Measurements from ENCODE around the gene C1orf35.

C1orf35 gene

GRCh38 chr1:228093050-228093906 lies 9.8 kb downstream of the C1orf35 start:
- no peak for DNase-seq

- DNase-seq: no peak
These were observed 10.6 kb downstream of the C1orf35 start for GRCh38 chr1:228092342-228093049.

- DNase-seq: no peak
These were observed 12.0 kb downstream of the C1orf35 start for GRCh38 chr1:228091084-228091483.

- no peak for DNase-seq
These were observed 12.5 kb downstream of the C1orf35 start for GRCh38 chr1:228090613-228091081.

GRCh38 chr1:228089519-228090380 lies 13.4 kb downstream of the C1orf35 start:
- no peak for DNase-seq

GRCh38 chr1:228088586-228089498 lies 14.3 kb downstream of the C1orf35 start:
- DNase-seq: peak in 1 of 2 donors; percentile 49

GRCh38 chr1:228087771-228088251 lies 15.3 kb downstream of the C1orf35 start:
- DNase-seq: peak in 1 of 2 donors; percentile 43

GRCh38 chr1:228085287-228085951 lies 17.7 kb downstream of the C1orf35 start:
- no peak for DNase-seq

- DNase-seq: no peak
These were observed 18.3 kb downstream of the C1orf35 start for GRCh38 chr1:228084797-228085196.

GRCh38 chr1:228084325-228084724 lies 18.8 kb downstream of the C1orf35 start:
- peak in 1 of 2 donors; percentile 52 for DNase-seq

GRCh38 chr1:228083871-228084278 lies 19.2 kb downstream of the C1orf35 start:
- no peak for DNase-seq

- DNase-seq: peak in 1 of 2 donors; percentile 46
These were observed 19.9 kb downstream of the C1orf35 start for GRCh38 chr1:228082918-228083870.

- DNase-seq: peak; percentile 92 to 93
These were observed 20.8 kb downstream of the C1orf35 start, which contains the start of gene ARF1 for GRCh38 chr1:228082214-228082917. Gene ARF1 (plus strand): TSS chr1:228082708. CDS start chr1:228097115, 14,407 bp downstream.

- DNase-seq: no peak
These were observed 21.4 kb downstream of the C1orf35 start for GRCh38 chr1:228081578-228082213.

- DNase-seq: no peak
These were observed 22.0 kb downstream of the C1orf35 start for GRCh38 chr1:228081144-228081543.

GRCh38 chr1:228079601-228080263 lies 23.4 kb downstream of the C1orf35 start:
- no peak for DNase-seq

GRCh38 chr1:228079013-228079412 lies 24.1 kb downstream of the C1orf35 start:
- no peak for DNase-seq
